HEK293T (cell line): ENCODE measurements around the gene TMEM178B.

ENCODE experiments used
- CTCF ChIA-PET: fragments of 350-600 bp; formaldehyde crosslinking; extraction: SDS; loops from one replicate; lab custom pipeline; 2021; ENCODE audit warnings: antibody characterized with exemption, inconsistent platforms; lab: Yijun Ruan, JAX
- POLR2A ChIA-PET: fragments of 350-600 bp; formaldehyde crosslinking; extraction: SDS; loops from one replicate; lab custom pipeline; 2020; ENCODE audit warnings: antibody characterized with exemption, inconsistent platforms; lab: Yijun Ruan, JAX
- DNase-seq: peaks from one replicate; pipeline ENCODE4 v3.0.0; 2012; ENCODE audit warnings: mixed read lengths; ENCODE audit errors: extremely low spot score
- ARNT ChIP-seq: fragments of 450-650 bp; IDR thresholded peaks from 2 replicates; pipeline ENCODE4 v1.6.1; 2017; ENCODE audit warnings: mild to moderate bottlenecking
- BHLHE40 ChIP-seq: fragments of 450-650 bp; IDR thresholded peaks from 2 replicates; pipeline ENCODE4 v1.6.1; 2016; ENCODE audit warnings: mild to moderate bottlenecking, moderate library complexity, borderline replicate concordance
- CTBP1 ChIP-seq: fragments of 450-650 bp; IDR thresholded peaks from 2 replicates; pipeline ENCODE4 v1.6.1; 2016; ENCODE audit warnings: borderline replicate concordance
- ELF4 ChIP-seq: fragments of 450-650 bp; IDR thresholded peaks from 2 replicates; pipeline ENCODE4 v1.6.1; 2017; ENCODE audit warnings: antibody characterized with exemption
- FOXA1 ChIP-seq: fragments of 450-650 bp; IDR thresholded peaks from 2 replicates; pipeline ENCODE4 v1.6.1; 2016; ENCODE audit warnings: mild to moderate bottlenecking
- FOXK2 ChIP-seq: fragments of 450-650 bp; IDR thresholded peaks from 2 replicates; pipeline ENCODE4 v1.6.1; 2016; ENCODE audit warnings: mild to moderate bottlenecking
- FOXM1 ChIP-seq: fragments of 450-650 bp; IDR thresholded peaks from 2 replicates; pipeline ENCODE4 v1.6.1; 2017; ENCODE audit warnings: mild to moderate bottlenecking, borderline replicate concordance
- HDGF ChIP-seq: fragments of 450-650 bp; IDR thresholded peaks from 2 replicates; pipeline ENCODE4 v1.6.1; 2017; ENCODE audit warnings: antibody characterized with exemption, borderline replicate concordance
- L3MBTL2 ChIP-seq: fragments of 450-650 bp; conservative IDR thresholded peaks from 2 replicates; pipeline ENCODE4 v1.6.1; 2016; ENCODE audit warnings: mild to moderate bottlenecking
- LEF1 ChIP-seq: fragments of 450-650 bp; IDR thresholded peaks from 2 replicates; pipeline ENCODE4 v1.6.1; 2017; ENCODE audit warnings: mild to moderate bottlenecking, borderline replicate concordance
- NFRKB ChIP-seq: fragments of 450-650 bp; IDR thresholded peaks from 2 replicates; pipeline ENCODE4 v1.6.1; 2016; ENCODE audit warnings: mild to moderate bottlenecking, moderate library complexity
- PKNOX1 ChIP-seq: fragments of 450-650 bp; IDR thresholded peaks from 2 replicates; pipeline ENCODE4 v1.6.1; 2016
- SP1 ChIP-seq: fragments of 450-650 bp; IDR thresholded peaks from 2 replicates; pipeline ENCODE4 v1.6.1; 2017
- SUZ12 ChIP-seq: fragments of 450-650 bp; IDR thresholded peaks from 2 replicates; pipeline ENCODE4 v1.6.1; 2016; ENCODE audit warnings: mild to moderate bottlenecking
- TARDBP ChIP-seq: fragments of 450-650 bp; IDR thresholded peaks from 2 replicates; pipeline ENCODE4 v1.6.1; 2016
- ZNF384 ChIP-seq: fragments of 450-650 bp; IDR thresholded peaks from 2 replicates; pipeline ENCODE4 v1.6.1; 2016

TMEM178B gene

GRCh38 chr7:141225916-141226618 lies 152.2 kb downstream of the TMEM178B start:
- TF ChIP-seq L3MBTL2, result no peak
- TF ChIP-seq NFRKB, result no peak
- TF ChIP-seq SP1, result no peak
- TF ChIP-seq FOXM1, result no peak
- ChIA-PET CTCF (interaction anchor here (0.5 to 1.0 kb wide), 3 partner anchors 15 to 167 kb away, joined by 3 to 4 read pairs (median 3); no protein-coding TSS in a partner anchor), POLR2A (no interaction called here)
- DNase-seq, result no peak

- DNase-seq, result no peak
- POLR2A ChIA-PET, result no interaction called here
- TF ChIP-seq PKNOX1 (peak; percentile 94), FOXM1 (no peak), CTBP1 (no peak), ELF4 (no peak), SP1 (no peak)
- CTCF ChIA-PET, result no interaction called here
Measured at GRCh38 chr7:141227454-141227853, 153.6 kb downstream of the TMEM178B start.

GRCh38 chr7:141228482-141228881 lies 154.6 kb downstream of the TMEM178B start:
- ChIA-PET POLR2A (interaction anchor here (1.5 kb wide), 1 partner anchor 156 kb away, joined by 5 read pairs; no protein-coding TSS in a partner anchor), CTCF (no interaction called here)
- no peak for DNase-seq
- no peak for TF ChIP-seq ARNT
- TF ChIP-seq CTBP1, result no peak
- no peak for TF ChIP-seq LEF1
- TF ChIP-seq ELF4, result no peak
- no peak for TF ChIP-seq TARDBP
- TF ChIP-seq SUZ12, result no peak
- TF ChIP-seq FOXA1, result no peak
- no peak for TF ChIP-seq ZNF384
- TF ChIP-seq PKNOX1, result no peak
- TF ChIP-seq NFRKB, result no peak
- TF ChIP-seq SP1, result no peak
- no peak for TF ChIP-seq FOXK2
- TF ChIP-seq HDGF, result no peak

GRCh38 chr7:141231018-141231792 lies 157.3 kb downstream of the TMEM178B start:
- TF ChIP-seq ELF4 (no peak), PKNOX1 (no peak), L3MBTL2 (no peak), SUZ12 (no peak), FOXA1 (no peak), BHLHE40 (no peak), LEF1 (no peak), TARDBP (no peak), NFRKB (no peak), HDGF (no peak), ARNT (no peak), CTBP1 (no peak), SP1 (no peak), ZNF384 (no peak), FOXK2 (no peak), FOXM1 (no peak)
- CTCF ChIA-PET, result interaction anchor here (0.6 to 1.4 kb wide), 4 partner anchors 9 to 218 kb away, joined by 3 to 8 read pairs (median 4); no protein-coding TSS in a partner anchor
- DNase-seq, result peak; percentile 48
- POLR2A ChIA-PET, result no interaction called here

- DNase-seq, result no peak
- CTCF ChIA-PET, result interaction anchor here (0.6 to 1.1 kb wide), 2 partner anchors 9 to 220 kb away, joined by 3 to 8 read pairs; no protein-coding TSS in a partner anchor
- POLR2A ChIA-PET, result no interaction called here
- no peak for TF ChIP-seq LEF1
- TF ChIP-seq HDGF, result no peak
- TF ChIP-seq L3MBTL2, result no peak
- TF ChIP-seq CTBP1, result no peak
- no peak for TF ChIP-seq ELF4
- no peak for TF ChIP-seq FOXA1
Measured at GRCh38 chr7:141232286-141233051, 158.6 kb downstream of the TMEM178B start.
